SU-DHL-6 (cell line): ENCODE results near the gene SLC11A1.

ENCODE experiments used
- EZH2phosphoT487 ChIP-seq: fragments of 200-600 bp; sonication (generic), shearing (Covaris generic); conservative IDR thresholded peaks from 2 replicates; pipeline ENCODE4 v1.6.1; 2018; ENCODE audit warnings: mild to moderate bottlenecking, antibody characterized with exemption, low read length, moderate library complexity, mixed read lengths
- TF ChIP-seq, protein P1 (sequence below): fragments of 200-600 bp; sonication (generic); IDR thresholded peaks from one replicate; pipeline ENCODE4 v1.5.1; 2017; ENCODE audit warnings: antibody characterized with exemption, mild to moderate bottlenecking, low read length, moderate library complexity; ENCODE audit not compliant: insufficient read depth, poor library complexity, severe bottlenecking

DNA sequence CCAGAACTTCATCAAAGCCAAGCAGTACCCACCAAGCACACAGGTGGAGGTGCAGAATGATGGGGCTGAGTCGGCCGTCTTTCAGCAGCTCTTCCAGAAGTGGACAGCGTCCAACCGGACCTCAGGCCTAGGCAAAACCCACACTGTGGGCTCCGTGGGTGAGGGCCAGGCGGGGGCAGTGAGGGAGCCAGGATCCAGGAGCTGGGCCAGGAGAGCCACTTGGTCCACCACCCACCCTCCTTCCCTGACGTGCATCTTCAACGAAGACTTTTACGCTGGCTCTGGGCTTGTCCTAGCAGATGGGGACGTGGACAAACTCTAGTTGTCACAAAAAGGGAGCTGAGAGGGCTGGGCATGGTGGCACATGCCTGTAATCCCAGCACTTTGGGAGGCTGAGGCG is 48.6 kb downstream of the SLC11A1 start:
- TF ChIP-seq, protein P1, sequence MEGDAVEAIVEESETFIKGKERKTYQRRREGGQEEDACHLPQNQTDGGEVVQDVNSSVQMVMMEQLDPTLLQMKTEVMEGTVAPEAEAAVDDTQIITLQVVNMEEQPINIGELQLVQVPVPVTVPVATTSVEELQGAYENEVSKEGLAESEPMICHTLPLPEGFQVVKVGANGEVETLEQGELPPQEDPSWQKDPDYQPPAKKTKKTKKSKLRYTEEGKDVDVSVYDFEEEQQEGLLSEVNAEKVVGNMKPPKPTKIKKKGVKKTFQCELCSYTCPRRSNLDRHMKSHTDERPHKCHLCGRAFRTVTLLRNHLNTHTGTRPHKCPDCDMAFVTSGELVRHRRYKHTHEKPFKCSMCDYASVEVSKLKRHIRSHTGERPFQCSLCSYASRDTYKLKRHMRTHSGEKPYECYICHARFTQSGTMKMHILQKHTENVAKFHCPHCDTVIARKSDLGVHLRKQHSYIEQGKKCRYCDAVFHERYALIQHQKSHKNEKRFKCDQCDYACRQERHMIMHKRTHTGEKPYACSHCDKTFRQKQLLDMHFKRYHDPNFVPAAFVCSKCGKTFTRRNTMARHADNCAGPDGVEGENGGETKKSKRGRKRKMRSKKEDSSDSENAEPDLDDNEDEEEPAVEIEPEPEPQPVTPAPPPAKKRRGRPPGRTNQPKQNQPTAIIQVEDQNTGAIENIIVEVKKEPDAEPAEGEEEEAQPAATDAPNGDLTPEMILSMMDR: no peak
- TF ChIP-seq EZH2phosphoT487: no peak
